Bone marrow (tissue), 2 donors: ENCODE data around the gene PKNOX2.

Experiments used
- DNase-seq, 2 donors: peaks; one replicate each; lab custom pipeline; 2025; lab: John Stamatoyannopoulos, UW

The PKNOX2 gene

DNA sequence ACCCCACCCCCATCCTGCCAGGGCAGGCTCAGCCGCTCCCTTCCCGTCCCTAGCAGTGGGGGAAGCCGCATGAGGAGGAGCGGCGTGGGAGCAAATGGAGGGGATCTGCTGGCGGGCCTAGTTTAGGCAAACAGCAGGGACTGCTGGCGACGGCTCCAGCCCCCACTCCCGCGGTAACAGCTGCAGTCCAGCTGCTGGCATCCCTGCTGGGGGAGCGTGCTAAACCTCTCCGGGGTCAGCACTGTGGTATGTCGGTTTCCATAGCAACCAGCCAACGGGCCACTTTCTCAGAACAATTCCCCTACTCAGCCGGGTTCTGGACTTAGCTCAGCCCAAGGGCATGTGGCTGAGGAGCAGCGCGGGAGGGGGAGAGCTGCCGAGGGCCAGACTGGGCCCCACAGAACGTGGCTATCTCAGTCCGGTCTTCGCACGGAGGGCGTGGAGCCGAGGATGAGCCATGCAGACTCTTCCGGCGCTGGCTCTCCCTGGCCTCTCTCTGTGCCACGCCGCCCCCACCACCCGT lies 98.8 kb downstream of the PKNOX2 start:
- DNase-seq = no peak

DNA sequence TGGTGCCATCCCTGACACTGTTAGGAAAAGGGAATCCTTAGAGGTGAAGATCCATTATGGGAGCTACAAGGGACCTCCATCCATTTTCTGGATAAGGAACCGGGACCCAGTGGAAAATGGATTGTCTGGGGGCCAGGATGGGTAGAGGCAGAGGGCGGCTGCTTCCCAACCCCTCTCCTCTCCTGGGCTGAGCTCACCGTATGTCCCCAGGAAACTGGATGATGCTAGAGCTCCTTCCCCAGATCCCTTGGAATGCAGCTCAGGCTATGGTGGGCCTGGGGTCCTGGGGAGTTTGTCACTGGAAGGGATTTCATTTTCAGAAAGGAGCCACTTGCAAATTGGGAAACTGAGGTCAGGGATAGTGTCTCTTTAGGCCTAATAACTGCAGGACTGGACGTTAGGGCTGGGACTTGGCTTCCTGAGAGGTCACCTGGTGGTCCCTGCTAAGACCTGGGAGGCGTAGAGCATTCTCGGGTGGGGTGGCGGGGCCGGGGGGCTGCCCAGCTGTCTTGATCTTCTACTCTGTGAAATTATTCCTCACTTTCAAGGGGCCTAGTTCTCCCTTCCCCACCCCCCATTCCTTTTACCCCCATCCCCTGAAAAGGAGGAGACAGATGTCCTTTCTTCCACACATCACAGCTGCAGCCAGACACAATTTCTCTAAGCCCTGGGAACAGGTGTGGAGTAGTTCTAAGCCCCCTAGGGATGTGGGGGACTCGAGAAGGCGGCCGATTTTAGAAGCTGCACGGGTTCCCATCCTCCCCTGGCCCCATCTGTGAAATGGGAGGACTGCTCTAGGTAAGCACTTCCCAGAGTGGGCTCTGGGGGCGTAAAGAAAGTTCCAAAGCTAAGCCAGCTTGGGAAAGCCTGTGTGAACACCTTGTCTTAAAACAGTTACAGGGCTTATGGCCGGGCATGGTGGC lies 99.8 kb downstream of the PKNOX2 start:
- DNase-seq = no peak

DNA sequence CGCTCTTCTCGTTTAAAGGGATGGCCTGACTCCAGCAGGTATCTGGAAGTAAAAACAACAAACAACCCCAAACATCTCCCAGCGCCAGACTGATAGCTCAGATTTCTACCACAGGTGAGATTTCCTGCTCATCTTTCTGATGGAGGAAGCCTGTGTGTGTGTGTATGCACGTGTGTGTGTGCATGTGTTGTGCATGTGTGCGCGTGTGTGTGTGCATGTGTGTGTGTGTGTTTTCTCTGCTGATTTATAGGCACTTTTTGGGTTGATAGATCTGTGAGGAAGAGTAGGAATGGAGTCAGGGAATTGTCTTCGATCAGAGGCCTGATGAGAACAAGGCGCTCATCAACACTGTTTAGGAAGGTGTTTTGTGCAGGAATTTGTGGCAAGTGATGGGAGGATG lies 103.0 kb downstream of the PKNOX2 start:
- DNase-seq = no peak

DNA sequence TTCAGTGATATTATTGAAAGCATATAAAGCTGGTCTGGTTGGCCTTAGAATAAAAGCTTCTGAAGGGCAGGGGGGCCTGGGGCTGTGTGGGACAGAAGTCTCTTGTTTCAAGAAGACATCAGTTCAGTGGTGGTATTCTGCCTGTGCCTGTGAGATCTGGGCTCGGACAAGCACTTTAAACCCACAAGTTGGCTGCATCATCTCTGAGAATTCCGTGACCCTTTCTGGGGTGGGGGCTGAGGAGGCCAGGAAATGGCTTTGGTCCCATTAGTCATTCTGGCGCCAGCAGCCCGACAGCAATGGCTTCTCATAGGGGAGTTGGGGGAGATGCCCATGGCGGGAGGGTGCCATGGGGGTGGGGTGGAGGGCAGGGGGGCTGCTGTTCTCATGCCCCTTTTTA lies 104.1 kb downstream of the PKNOX2 start:
- DNase-seq = no peak

DNA sequence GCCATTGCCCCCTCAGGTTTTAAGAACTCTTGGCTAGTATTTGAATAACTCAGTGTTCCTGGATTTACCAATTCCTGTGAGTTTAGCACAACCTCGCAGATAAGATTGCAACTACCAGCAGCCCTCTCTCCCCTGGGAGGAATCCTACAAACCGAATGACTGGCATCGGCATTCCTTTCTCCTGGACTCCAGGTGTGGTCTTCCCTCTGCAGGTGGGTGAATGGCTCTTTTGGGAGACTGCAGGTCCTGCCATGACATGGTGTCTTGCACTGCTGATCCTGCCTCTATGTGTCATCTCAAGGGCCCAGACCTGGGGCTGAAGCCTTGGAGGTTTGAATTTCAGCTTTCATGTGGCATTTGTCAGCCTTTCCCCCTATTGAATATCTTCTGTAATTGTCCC lies 105.6 kb downstream of the PKNOX2 start:
- no peak for DNase-seq

DNA sequence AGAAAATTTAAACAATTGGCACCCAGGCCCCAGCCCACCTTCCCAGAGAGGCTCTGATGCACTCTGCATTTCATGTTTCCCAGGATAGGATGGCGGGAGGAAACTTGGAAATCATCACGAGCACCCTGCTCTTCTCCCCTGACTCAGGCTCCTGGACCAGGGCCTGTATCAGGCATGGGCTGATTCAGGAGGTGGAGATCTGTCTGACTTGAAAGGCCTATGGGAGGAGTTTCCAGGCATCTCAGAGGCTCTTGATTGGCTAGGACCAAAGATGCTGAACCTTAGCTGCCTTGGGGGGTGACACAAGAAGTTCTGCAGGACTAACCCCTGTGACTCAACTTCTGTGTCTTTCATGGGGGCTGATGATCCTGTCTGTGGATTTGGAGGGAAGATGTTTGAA lies 106.2 kb downstream of the PKNOX2 start:
- no peak for DNase-seq

DNA sequence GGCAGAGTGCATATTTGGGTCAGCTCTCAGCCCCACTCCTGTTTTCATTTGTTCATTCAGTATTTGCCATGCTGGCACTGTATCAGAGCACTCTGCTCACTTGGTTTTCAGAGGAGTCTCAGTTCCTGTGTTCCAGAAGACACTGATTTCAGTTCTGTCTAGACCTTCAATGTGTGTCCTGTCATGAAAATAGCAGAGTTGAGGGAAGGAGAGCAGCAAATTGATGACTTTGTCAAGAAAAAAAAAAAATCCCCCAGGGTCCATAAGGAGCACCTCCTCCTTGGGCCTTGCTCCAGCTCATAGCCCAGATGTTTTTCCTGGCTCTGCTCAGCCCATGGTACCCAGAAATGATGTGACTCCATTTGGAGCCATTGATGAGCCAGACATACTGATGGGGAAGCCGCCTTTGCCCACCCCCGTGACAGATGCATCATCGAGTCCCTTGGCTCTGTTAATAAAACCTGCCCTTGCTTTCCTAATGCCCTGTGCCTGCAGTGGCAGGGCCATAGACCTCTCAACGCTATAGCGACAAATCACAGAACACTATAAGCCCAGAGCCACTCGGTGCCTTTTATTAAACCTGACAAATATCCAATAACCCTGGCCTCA lies 107.0 kb downstream of the PKNOX2 start:
- DNase-seq = no peak

DNA sequence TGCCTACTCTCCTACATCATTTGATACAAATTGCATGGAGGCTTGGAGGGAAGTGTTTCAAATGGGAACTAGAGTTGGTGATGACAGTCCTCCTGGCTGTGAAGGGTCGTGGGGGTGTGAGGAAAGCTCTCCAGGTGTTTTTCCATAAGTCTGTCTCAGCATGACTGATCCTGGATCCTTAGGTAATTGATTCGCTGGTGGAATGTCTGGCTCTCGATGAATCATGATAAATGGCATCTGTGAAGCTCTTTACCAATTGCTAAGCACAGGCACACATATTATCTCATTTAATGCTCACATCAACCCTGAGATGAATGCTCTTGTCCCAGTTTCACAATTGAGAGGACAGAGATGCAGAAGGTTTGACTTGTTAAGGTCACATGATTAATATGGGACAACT lies 107.5 kb downstream of the PKNOX2 start:
- no peak for DNase-seq

DNA sequence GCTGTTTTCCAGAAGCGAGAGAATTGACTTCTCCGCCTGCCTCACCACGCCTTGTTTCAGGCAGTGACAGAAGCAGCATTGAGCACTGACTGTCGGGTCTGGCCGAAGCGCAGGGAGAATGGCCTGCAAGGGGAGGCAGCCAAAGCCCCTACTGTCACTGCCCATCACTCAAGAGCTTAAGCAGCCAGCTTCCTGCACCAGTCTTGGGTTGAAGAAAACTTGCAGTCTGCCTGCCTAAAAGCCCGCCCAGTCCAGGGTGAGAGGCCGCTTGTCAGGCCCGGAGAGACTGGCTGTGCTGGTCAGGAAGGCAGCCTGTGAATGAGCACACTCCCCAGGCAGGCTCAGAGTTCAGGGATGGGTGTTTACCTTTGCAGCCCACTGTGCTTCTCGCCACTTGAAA lies 108.3 kb downstream of the PKNOX2 start:
- no peak for DNase-seq

DNA sequence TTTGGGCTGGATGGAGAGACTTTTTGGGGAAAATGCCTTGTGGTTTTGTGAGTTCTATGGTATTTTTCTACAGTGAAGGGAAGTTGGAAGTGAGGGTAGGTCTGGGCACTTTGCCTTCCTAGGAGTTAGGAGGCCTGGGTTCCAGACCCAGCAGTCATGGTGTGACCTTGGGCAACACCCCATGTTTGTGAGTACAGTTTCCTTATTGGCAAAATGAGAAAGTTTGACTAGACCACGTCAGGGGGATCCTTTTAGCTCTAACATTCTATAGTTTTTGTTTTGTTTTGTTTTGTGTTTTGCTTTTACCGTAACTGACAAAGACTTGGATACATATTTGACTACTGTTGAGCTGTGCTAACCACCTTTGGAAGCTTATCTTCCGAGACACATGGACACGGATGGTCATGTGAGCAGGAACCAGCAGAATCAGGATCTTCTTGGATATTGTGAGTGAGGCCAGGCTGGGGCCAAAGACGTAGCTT lies 109.0 kb downstream of the PKNOX2 start:
- no peak for DNase-seq

DNA sequence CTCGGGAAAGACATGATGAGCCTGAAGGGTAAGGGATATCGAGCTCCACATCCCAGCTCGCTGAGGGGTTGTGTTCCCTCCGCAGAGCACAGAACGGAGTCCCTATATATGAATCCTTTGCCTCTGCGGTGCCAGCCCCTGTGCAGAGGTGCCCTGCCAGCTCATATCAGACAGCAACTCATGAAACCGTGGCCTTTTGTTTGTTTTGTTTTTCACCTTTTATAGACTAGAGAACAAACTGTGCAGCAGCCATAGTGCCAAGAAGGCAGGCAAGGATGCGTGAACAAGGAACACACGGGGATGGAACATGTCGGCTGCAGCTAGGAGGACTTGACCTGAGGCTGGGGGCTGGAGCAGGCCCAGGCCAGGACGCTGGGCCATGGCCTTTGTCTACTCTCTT lies 109.8 kb downstream of the PKNOX2 start:
- DNase-seq = no peak

DNA sequence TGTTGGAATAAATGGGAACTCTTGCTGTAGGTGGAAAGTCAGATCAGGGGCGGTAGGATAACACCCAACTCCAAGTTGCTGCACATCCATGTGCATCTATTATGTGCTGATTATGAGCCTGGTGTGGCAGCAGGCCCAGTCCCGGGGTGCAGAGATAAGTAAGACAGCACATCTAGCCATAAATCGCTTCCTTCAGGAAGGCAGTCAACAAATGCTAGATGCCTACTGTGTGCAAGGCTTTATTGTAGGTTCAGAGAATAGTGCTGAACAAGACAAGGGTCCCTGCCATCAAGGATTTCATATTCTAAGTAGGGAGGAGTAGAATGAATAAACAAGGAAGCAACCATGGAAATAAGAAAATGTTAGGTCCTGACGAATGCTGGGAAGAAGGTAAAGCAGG lies 110.2 kb downstream of the PKNOX2 start:
- DNase-seq = no peak

DNA sequence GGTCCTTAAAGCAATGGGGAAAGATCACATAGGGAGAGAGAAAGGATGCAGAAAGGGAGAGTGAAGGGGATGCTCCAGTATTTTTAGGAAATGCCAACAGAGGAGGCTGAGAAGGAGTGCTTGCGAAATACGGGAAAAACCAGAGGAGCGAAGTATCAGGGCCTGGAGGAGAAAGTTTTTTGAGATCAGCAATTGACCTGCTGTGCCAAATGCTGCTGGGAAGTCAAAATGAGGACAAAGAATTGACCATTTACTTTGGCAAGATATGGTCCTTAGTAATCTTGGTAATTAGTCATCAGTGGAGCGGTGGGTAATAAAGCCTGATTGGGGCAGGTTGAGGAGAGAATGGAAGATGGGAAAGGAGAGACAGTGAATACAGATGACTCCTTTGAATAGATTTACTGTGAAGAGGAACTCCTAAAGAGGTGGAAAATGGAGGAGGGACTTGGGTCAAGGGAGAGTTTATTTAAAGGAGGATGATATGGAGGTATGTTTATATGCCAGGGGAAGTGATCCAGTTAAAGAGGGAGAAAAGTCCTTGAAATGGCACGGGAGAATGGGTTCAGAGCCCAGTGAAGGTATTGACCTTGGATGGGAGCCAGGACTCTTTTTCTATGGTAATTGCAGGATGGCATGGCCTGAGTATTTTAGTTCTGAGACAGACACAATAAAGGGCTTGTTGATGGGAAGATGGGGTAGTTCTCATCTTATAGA lies 111.5 kb downstream of the PKNOX2 start:
- DNase-seq = no peak

DNA sequence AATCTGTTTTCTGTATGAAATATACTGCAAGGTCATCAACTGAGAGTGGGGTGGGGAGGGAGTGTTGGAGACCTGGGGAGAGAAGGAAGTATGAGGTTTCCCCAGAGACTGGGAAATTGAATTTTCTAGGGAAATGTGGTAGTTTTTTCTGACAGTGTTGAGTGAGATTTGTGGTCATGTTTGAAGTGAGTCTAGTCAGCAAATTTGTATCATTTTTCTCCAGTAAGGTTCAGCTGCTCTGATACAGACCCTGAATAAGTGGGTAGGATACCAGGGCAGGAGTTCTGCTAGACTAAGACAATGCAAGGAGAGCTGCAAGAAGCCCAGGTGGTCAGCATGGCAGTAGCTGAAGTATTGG lies 112.0 kb downstream of the PKNOX2 start:
- no peak for DNase-seq

DNA sequence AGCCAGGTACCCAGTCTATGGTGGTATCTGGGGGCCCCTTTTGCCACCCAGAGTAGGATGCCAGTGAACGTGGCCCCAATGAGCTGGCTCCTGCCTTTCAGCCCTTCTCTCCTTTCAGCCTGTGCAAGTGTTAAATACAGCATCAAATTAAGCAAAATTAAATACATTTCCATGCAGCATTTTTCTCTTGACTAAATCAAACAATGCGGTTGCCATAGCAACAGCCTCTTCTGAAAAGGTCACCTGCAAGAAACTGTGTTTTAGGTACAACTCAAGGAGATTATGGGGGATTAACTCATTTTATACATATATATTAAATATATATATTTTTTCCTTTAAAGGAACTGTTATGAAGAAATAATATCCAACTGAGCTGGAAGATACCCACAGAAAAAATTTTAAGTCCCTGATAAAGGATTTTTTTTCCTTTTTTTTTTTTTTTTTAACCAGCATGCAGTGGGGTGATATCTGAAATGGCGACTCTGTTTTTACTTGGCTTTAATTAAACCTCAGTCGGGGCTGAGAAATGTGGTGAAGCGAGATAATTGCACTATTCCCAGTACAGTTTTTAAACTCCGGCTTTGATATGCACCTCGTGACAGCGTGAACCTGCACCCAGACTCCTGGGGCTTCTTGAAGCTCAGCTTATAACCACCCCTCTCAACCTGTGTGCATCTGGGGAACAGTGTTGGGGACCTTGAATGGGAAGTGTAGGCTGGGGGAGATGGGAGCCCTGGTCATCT lies 115.3 kb downstream of the PKNOX2 start:
- DNase-seq = no peak

DNA sequence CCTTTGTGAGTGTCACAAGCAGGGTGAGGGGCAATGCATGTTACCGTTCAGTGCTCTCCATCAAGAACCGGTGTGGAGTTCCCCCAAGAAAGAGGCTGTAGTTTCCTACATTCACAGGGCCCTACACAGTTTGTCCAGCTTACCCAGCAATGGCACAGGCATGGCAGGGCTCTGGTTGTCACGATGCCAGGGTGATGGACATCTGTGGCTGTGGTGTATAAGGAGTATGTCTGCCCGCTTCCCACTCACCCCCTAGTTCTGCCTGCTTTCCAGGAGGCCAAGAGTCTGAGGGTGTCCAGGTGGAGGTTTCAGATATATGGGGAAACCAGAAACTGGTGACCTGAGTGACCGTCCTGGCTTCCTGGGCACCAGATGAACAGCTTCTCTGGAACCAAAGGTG lies 116.1 kb downstream of the PKNOX2 start:
- no peak for DNase-seq

DNA sequence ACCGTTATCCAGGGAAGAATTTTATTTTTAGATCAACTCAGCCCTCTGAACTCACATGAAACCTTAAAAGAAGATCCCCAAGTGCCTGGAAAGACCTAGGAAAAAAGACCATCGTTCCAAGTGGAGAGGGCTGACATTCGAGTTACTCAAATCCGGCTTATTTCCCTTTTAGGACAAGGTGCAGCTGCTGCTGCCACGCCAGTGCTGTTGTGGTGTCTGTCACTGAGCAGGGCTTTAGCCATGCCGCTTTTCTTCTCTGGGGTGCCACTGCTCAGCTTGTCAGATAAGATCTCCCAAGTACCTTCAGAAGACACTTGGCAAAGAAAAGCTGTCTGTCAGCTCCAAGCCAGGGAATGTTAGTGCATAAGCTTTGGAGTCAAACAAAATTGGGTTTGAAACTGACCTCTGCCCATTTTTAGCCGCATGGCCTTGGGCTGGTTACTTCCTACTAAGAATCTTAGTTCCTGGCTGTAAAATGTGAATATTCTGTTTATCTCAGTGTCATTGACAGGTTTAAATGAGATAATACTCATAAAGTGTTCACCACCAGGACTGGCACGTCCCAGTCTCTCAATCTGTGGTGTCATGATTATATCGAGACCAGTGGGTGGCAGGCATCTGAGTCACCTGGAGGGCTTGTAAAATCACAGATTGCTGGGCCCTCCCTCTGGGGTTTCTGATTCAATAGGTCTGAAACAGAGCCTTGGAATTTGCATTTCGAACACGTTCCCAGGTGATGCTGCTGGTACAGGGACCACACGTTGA lies 117.5 kb downstream of the PKNOX2 start:
- no peak for DNase-seq

DNA sequence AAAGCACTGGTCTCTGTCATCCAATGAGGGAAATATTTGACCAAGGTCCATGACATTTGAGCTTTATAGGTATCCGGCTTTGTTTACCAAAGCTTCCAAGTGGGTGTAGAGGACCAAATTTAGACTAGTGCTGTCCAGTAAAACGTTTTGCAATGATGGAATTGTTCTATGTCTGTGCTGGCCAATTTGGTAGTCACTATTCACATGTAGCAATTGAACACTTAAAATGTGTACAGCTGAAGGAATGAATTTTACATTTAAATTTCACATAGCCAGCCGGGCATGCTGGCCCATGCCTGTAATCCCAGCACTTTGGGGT lies 118.0 kb downstream of the PKNOX2 start:
- no peak for DNase-seq

DNA sequence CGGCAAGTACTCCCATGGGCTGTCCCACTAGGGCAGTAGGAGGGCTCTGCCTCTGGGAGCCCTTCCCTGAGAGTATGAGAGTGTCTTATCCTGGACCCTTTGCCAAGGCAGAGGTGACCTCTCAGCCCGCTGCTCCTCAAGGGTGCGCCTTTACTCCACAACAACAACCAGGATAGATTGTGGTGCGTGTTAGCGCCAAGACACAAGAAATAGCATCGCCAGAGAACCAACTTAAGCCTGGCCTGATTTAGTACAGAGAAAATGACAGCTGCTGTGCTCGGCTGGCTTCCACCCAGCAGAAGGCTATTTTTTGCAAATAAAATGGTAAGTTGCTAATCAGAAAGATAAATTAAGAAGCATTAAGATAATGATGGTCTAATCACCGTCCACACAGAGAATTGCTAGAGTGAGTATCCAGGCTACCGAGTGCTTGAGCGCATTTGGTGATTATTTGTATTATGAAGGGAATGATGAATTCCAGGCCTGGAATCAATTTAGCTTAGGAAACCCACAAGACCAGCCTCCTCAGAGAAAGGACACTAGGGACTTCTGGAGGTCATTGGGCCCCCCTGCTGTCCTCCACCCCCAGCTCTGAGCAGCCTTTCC lies 119.8 kb downstream of the PKNOX2 start:
- DNase-seq = no peak

DNA sequence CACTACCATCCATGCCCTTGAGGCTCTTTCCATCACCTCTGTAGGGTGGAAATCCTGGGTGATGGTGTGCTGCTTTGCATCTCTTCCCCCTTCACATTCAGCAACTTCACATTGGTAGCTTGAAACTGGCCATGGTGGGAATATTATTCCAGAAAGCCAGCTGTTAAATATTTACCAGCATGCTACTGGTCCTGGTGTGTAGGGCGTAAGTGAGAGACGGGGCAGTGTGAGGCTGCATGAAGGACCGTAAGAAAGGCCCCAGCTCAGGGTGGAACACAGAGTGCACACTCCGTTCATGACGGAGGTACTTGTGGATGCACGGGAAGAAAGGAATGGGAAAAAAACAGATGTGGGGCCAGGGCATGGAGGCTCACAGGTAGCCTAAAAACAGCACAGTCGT lies 121.3 kb downstream of the PKNOX2 start:
- DNase-seq = no peak

DNA sequence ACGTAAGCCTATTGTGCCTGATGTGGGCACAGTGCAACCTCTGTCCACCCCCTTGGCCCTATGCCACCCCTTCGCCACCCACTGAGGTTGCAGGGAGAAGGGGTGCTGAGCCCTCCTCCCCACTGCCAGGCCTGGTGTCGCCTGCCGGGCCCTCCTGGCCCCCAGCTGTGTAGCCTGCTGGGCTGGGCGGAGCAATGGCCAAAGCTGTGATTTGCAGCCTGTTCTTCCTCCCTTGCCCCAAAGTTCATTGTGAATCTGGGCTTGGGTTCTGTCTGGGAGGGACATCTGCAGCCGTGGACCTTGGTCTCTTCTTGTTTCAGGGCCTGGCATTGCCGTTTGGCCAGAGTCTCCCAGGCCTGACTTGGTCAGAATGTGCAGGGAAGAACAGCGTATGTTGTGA lies 121.9 kb downstream of the PKNOX2 start:
- no peak for DNase-seq
